Heart left ventricle (tissue), 16 donors: ENCODE results near the gene BCAR1. TPM values are rescaled to one million over a fixed set of nuclear protein-coding genes. Genes with fewer than 3 reads are reported as not detected.
"Not testable (repeated sequence)": the region's sequence is repeated elsewhere in the genome, so short reads cannot be mapped to it uniquely, and the experiment has no call there.

Experiments
- ATAC-seq, 4 donors: fragments of 200-7000 bp; cut with Tn5 transposase; one replicate each; pipeline ENCODE4 v1.9.1; 2020 to 2022; ENCODE audit warnings: moderate library complexity in 4 of 4, mild to moderate bottlenecking in 3 of 4, moderate number of reproducible peaks in 1 of 4
- DNase-seq, 5 donors: peaks; one replicate each; pipeline ENCODE4 v3.0.0-alpha.2; 2020
- H3K27ac ChIP-seq, 12 donors: fragments of 200-600 bp; sonication (generic) in 4 of 12; one replicate each; pipeline versions ENCODE4 v1.5.0 to v1.8.0; 2016 to 2022; ENCODE audit warnings: mild to moderate bottlenecking in 2 of 12
- H3K27me3 ChIP-seq, 9 donors: fragments of 200-600 bp; sonication (generic) in 2 of 9; one replicate each; pipeline versions ENCODE4 v1.5.1 to v1.8.0; 2016 to 2022; ENCODE audit warnings: mild to moderate bottlenecking in 3 of 9
- H3K36me3 ChIP-seq, 9 donors: fragments of 200-600 bp; sonication (generic) in 2 of 9; one replicate each; pipeline versions ENCODE4 v1.5.0 to v1.8.0; 2018 to 2022; ENCODE audit warnings: mild to moderate bottlenecking in 2 of 9
- H3K4me1 ChIP-seq, 12 donors: fragments of 200-600 bp; sonication (generic) in 4 of 12; one replicate each; pipeline versions ENCODE4 v1.5.0 to v1.8.0; 2016 to 2022; ENCODE audit warnings: mild to moderate bottlenecking in 3 of 12
- H3K4me3 ChIP-seq, 12 donors: fragments of 200-600 bp; sonication (generic) in 4 of 12; one replicate each; pipeline versions ENCODE4 v1.5.0 to v1.8.0; 2017 to 2022; ENCODE audit warnings: mild to moderate bottlenecking in 9 of 12, moderate library complexity in 4 of 12
- H3K9me3 ChIP-seq, 12 donors: fragments of 200-600 bp; sonication (generic) in 4 of 12; one replicate each; pipeline versions ENCODE4 v1.5.0 to v1.8.0; 2016 to 2022; ENCODE audit warnings: mild to moderate bottlenecking in 1 of 12
- CTCF ChIP-seq, 12 donors: fragments of 200-600 bp; sonication (generic) in 4 of 12; IDR thresholded peaks; one replicate each; pipeline versions ENCODE4 v1.5.0 to v1.8.0; 2018 to 2022; ENCODE audit warnings: antibody characterized with exemption in 12 of 12, mild to moderate bottlenecking in 5 of 12
- POLR2A ChIP-seq, 2 donors: fragments of 450-650 bp; IDR thresholded peaks; one replicate each; pipeline ENCODE4 v1.6.1; 2017; ENCODE audit warnings: antibody characterized with exemption in 2 of 2, mild to moderate bottlenecking in 2 of 2, moderate library complexity in 2 of 2
- WGBS, 4 donors: extraction: QIAGEN DNeasy Blood & Tissue Kit in 2 of 4; methylation state at CpG; one replicate each; pipeline versions ENCODE4 v1.1.5 to v1.1.7; 2013 to 2018; 5-methylcytosine and 5-hydroxymethylcytosine counted together
- intact Hi-C, 10 donors: fragments of 100-400 bp; cut with DNase I; formaldehyde crosslinking; loops; one replicate each; pipeline versions ENCODE4 v1.11.1 to v1.14.2; 2022
- polyA plus RNA-seq, 2 donors: library from polyadenylated mRNA; stranded (reverse); fragments of 200-250 nt; gene quantifications; one replicate each; pipeline ENCODE4 v1.2.3, GENCODE V29; 2013
- total RNA-seq, 9 donors: library from RNA; depleted of rRNA in 2 of 9; stranded (reverse); fragments of >200 nt in 2 of 9; fragmentation: NEBNext Ultra II Directional in 3 of 9; extraction: Animal tissue kit (Norgen Biotek cat#: 25700) in 3 of 9; gene quantifications; one replicate each; pipeline versions ENCODE4 v1.1.0 to v1.2.4, GENCODE V29; 2016 to 2023
- donor health status: ischemic (EF 13 %, LVEDD 7.1; RV severe dilation, severe dysfunction).
- donor health status: healthy with polysubstance abuse.
- donor health status: DM: no; HTN: yes; CAD: no.
- donor health status: DM: no; HTN: no; CAD: no.
- donor health status: ischemic (EF 25% LVEDD 6.9; RV normal size, moderate dysfunction).
- donor health status: ischemic (EF 25% LVEDD 5.7; RV mildly dilated, moderate dysfunction).
- donor health status: healthy.
- donor health status: DM: yes; HTN: yes; CAD: no.
- donor health status: ischemic (EF 35%, LVEDD 5.7; RV mildly dilated, moderate dysfunction).
- donor health status: nonischemic (EF 11% LVEDD 7.7; RV severe dilation, severe dysfunction).
- donor health status: DM: yes; HTN: yes; CAD: no.
- donor health status: PGD.
- donor health status: ischemic (EF 29% LVEDD 5.4; RV normal size, mild dysfunction).
- donor health status: nonischemic (EF 23%, LVEDD 6.1; RV moderate dilation, normal function).

Gene BCAR1
- total and polyA plus RNA-seq, 11 donors = 51.4 to 129 (median 72.0) TPM

- WGBS, 4 donors = 38 to 60% (median 51%) methylated on average over 16 to 20 of the region's 20 CpGs
- ATAC-seq = no peak
- intact Hi-C loops = no loop called here
- H3K4me3 ChIP-seq = no peak overlapping the region
- H3K9me3 ChIP-seq = no peaks in the 10 kb centered on the region
- H3K27me3 ChIP-seq = peaks cover 0 to 7% (median 0%) of the 10 kb centered on the region in 9 donors
- peak overlapping the region in 11 of 12 donors; percentile 86 to 99 (median 95) for H3K27ac ChIP-seq
- DNase-seq = no peak
- H3K4me1 ChIP-seq = peaks cover 27 to 100% (median 79%) of the 10 kb centered on the region in 12 donors
- peaks cover 0 to 30% (median 21%) of the 10 kb centered on the region in 9 donors for H3K36me3 ChIP-seq
- TF ChIP-seq POLR2A (IDR thresholded peaks at IDR 0.05) (no peak), CTCF (IDR thresholded peaks at IDR 0.05) (no peak)
Observed at GRCh38 chr16:75243667-75244224, 7.7 kb downstream of the BCAR1 start.

- ATAC-seq, H3K9me3 ChIP-seq, intact Hi-C loops, H3K27me3 ChIP-seq, H3K4me3 ChIP-seq: not testable (repeated sequence)
- peak in 2 of 5 donors; percentile 17 to 51 for DNase-seq
- WGBS, 4 donors = 81 to 84% (median 83%) methylated on average over 17 to 27 of the region's 27 CpGs
- Histone ChIP-seq H3K36me3 (peaks cover 0 to 30% (median 21%) of the 10 kb centered on the region in 9 donors), H3K27ac (peak overlapping the region in 6 of 12 donors; percentile 93 to 99 (median 96)), H3K4me1 (peaks cover 18 to 100% (median 79%) of the 10 kb centered on the region in 12 donors)
Observed at GRCh38 chr16:75242436-75243078, 8.9 kb downstream of the BCAR1 start.

GRCh38 chr16:75241955-75242354 lies 9.5 kb downstream of the BCAR1 start:
- ATAC-seq (no peak), DNase-seq (peak in 2 of 5 donors; percentile 23 to 48)
- H3K36me3 ChIP-seq = peaks cover 0 to 32% (median 21%) of the 10 kb centered on the region in 9 donors
- H3K27ac ChIP-seq = peak overlapping the region in 2 of 12 donors; percentile 28 to 95
- intact Hi-C loops = no loop called here
- 77 to 88% (median 86%) methylated on average over 13 of the region's 13 CpGs for WGBS, 4 donors
- peaks cover 0 to 7% (median 0%) of the 10 kb centered on the region in 9 donors for H3K27me3 ChIP-seq
- H3K4me3 ChIP-seq = no peak overlapping the region
- H3K9me3 ChIP-seq = no peaks in the 10 kb centered on the region
- no peak for TF ChIP-seq POLR2A (IDR thresholded peaks at IDR 0.05)
- no peak for TF ChIP-seq CTCF (IDR thresholded peaks at IDR 0.05)
- peaks cover 18 to 100% (median 77%) of the 10 kb centered on the region in 12 donors for H3K4me1 ChIP-seq

GRCh38 chr16:75241412-75241811 lies 10.0 kb downstream of the BCAR1 start:
- ATAC-seq (no peak), DNase-seq (peak in 2 of 5 donors; percentile 24 to 54)
- Histone ChIP-seq H3K27ac (peak overlapping the region in 3 of 12 donors; percentile 9 to 95 (median 28)), H3K27me3 (peaks cover 0 to 7% (median 0%) of the 10 kb centered on the region in 9 donors), H3K4me1 (peaks cover 14 to 97% (median 73%) of the 10 kb centered on the region in 12 donors), H3K4me3 (no peak overlapping the region), H3K9me3 (no peaks in the 10 kb centered on the region), H3K36me3 (peaks cover 0 to 37% (median 21%) of the 10 kb centered on the region in 9 donors)
- no peak for TF ChIP-seq POLR2A (IDR thresholded peaks at IDR 0.05)
- no peak for TF ChIP-seq CTCF (IDR thresholded peaks at IDR 0.05)
- WGBS, 4 donors = 75 to 83% (median 80%) methylated on average over 2 to 8 of the region's 8 CpGs
- intact Hi-C loops = no loop called here

GRCh38 chr16:75240633-75241032 lies 10.8 kb downstream of the BCAR1 start:
- H3K9me3 ChIP-seq, intact Hi-C loops, H3K27me3 ChIP-seq, ATAC-seq, H3K4me3 ChIP-seq: not testable (repeated sequence)
- peak in 3 of 5 donors; percentile 20 to 66 (median 46) for DNase-seq
- H3K27ac ChIP-seq = peak overlapping the region in 7 of 12 donors; percentile 22 to 90 (median 85)
- peaks cover 0 to 42% (median 22%) of the 10 kb centered on the region in 9 donors for H3K36me3 ChIP-seq
- H3K4me1 ChIP-seq = peaks cover 12 to 89% (median 65%) of the 10 kb centered on the region in 12 donors
- WGBS, 4 donors = 49 to 62% (median 58%) methylated on average over 3 to 7 of the region's 7 CpGs
